Gastroesophageal sphincter (tissue), 3 donors: Measurements from ENCODE around the gene C15orf39.

Source experiments
- CTCF ChIP-seq, 4 experiments: fragments of 200-600 bp in 2 of 4; fragments of 450-650 bp in 2 of 4; sonication (generic) in 1 of 4; IDR thresholded peaks; one replicate each; pipeline ENCODE4 v1.5.1; 2017 to 2019; ENCODE audit warnings: antibody characterized with exemption in 4 of 4, mild to moderate bottlenecking in 2 of 4, moderate library complexity in 2 of 4
- EP300 ChIP-seq: sonication (generic); formaldehyde crosslinking; IDR thresholded peaks from one replicate; pipeline ENCODE4 v1.6.1; 2017; ENCODE audit warnings: antibody characterized with exemption, mild to moderate bottlenecking
- POLR2A ChIP-seq, 2 donors: fragments of 450-650 bp; IDR thresholded peaks; one replicate each; pipeline ENCODE4 v1.6.1; 2017; ENCODE audit warnings: antibody characterized with exemption in 2 of 2, mild to moderate bottlenecking in 2 of 2, moderate library complexity in 1 of 2
- POLR2AphosphoS5 ChIP-seq: sonication (generic); formaldehyde crosslinking; IDR thresholded peaks from one replicate; pipeline ENCODE4 v1.6.1; 2017; ENCODE audit warnings: antibody characterized with exemption

GRCh38 chr15:75170203-75170602 lies 31.5 kb upstream of the C15orf39 start:
- TF ChIP-seq POLR2AphosphoS5 (no peak), POLR2A (IDR thresholded peaks at IDR 0.05) (no peak), CTCF (IDR thresholded peaks at IDR 0.05) (no peak), EP300 (no peak)
